Measurements from ENCODE around the gene C2CD2.
"Not testable (repeated sequence)": the region's sequence is repeated elsewhere in the genome, so short reads cannot be mapped to it uniquely, and the experiment has no call there.

The C2CD2 gene

DNA sequence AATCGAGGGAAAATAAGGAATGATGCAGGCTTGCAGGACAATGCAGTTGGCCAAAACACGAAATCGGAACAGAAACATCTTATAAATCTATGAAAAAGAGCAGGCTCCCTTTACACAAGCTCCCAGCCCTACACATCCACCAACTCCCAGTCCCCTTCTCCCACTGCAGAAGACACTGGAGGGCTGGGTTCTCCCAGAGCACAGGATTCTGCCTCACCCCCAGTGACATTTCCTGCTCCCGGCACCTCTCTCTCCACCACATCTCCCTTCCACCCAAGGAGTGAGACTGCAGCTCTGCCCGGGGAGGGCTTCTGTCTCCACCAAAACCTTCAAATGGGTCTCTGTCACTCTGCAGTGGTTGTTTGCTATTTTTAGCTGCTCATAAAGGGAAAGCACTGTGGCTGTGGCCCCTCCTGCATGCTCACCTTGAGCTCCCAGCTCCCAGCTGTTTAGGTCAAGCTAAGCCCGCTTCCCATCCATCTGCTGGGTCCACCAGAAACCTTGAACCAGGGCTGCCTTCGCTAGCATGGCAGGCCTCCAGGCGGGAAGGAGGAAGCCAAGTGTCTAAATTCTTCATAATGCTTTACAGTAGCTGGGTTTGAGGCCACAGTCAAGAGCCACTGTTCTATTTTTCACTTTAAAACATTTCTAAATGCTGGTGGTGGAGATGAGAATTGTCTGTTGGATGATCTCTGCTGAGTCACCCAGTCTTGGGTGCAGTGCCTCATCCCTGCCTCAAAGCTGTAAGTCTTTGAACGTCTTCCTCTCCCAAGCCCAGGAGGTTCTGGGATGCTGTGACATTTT, 3.3 kb upstream of the C2CD2 start:
- no peak for DNase-seq

DNA sequence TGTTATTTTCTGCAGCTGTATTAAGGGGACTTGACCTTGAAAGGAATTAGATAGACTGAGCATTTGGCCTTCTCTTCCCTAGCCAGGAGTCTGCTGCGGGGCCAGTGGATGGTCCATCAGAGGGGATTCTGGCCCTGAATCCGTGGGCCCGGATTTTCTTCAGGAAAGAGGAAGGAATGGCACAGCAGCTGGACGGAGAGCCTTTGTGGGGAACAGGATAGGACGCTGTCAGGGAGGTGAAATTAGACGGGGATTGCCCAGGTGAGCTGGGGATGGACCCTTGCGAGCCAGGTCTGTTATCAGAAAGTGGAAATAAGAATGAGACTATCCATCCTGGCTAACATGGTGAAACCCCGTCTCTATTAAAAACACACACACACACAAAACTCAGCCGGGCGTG, 1.7 kb upstream of the C2CD2 start:
- DNase-seq, result no peak

DNA sequence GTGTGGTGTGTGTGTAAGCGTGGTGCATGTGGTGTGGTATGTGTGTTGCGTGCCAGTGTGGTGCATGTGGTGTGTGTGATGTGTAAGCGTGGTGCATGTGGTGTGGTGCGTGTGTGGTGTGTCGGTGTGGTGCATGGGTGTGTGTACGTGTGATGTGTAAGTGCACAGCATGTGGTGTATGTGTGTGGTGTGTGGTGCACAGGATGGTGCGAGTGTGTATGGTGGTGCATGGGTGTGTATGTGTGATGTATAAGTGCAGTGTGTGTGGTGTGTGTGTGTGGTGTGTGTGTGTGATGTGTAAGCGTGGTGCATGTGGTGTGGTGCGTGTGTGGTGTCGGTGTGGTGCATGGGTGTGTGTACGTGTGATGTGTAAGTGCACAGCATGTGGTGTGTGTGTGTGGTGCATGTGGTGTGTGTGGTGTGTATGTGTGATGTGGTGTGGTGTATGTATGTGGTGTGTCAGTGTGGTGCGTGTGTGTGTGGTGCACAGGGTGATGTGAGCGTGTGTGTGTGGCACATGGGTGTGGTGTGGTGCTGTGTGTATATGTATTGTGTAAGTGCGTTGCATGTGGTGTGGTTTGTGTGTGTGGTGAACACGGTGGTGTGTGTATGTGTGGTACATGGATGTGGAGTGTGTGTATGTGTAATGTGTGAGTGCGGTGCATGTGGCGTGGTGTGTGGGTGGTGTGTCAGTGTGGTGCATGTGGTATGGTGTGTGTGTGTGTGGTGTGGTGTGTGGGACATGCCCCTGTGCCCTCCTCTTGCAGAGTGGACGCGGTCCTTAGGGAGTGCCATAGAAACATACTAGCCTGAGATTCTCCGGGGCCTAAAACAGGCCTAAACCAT, 1.1 kb upstream of the C2CD2 start:
- no peak for DNase-seq

DNA sequence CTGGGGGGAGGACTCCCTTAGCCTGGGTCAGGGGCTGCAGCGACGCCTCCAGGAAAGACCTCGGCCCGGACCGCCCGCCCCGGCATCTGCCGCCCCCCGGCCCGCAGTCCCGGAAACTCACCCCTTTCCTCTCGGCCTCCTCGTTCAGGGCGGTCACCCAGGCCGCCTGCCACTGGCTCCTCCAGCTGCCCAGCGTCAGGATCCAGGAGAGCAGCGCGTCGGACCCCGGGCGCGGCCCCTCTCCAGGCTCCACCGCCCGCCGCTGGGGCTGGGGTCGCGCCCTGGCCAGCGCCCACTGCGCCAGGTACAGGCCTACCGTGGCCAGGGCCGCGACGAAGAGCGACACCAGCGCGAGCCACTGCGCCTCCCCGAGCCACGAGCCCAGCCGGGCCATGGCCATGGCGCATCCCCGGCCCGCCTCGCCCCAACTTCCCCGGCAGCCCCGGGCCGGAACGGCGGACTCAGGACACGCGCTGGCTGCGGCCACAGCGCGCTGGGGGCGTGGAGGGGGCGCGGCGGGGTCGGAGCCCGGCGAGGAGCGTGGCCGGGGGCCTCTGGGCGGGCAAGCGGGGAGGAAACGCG, 478 bp downstream of the C2CD2 start:
- no peak for DNase-seq

DNA sequence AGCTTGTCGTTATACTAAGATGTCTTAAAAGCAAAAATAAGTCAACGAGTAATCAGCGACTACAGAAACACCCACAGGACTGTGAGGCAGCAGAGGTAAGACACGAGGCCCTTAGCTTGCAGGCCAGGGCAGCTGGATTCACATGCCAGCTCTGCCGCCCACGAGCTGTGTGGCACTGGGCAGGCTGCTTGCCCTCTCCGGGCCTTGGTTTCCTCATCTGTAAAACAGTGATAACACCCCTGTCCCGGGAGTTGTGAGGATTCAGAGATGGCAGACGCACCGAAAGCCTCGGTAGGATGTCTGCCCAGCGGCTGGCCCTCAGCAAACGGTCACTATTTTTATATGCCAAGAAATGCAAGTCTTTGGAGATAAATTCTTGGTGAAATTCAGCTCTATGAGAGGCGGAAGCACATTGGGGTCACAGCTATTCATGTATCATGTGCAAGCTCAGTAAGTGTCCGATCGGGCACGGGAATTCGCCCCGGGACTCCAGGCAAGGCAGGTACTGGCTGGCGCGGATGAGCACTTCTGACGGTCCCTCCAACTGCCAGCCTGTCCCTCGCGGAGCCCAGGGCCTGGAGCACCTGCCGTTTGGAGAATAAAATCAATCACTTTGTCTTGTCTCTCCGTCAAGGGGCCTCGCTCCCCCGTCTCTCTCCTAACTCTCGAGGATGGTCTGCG, 1.1 kb downstream of the C2CD2 start:
- no peak for DNase-seq

DNA sequence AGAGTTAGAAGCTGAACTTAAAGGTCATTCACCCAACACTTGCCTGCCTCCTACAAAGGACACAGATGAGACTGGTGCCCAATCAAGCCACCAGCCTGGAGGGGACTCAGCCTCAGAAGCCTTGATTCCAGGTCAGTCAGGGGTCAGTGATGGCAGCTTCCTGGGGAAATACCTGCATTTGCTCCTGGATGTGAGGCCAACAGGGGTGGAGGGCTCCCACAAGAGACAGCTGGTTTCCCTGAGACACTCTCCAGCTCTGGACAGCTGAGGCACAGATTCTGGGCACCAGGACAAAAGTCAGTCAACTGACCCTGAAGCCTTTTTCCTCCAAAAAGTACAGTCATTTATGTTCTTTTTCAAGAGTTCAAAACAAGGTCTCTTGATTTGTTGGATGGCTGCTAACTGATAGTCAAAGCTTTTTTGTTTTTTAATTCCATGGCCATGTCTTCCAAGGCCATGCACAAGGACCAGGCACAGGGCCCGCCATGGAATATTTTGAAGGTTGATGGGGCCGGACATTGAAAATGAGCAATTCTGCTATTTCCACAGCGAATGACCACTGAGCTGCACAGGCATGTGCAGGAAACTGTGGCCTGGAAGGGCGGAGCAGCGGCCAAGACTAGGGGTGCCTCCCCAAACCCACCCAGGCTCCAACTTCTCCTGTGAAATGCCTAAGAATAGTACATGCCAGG, 1.8 kb downstream of the C2CD2 start:
- DNase-seq, result no peak

DNA sequence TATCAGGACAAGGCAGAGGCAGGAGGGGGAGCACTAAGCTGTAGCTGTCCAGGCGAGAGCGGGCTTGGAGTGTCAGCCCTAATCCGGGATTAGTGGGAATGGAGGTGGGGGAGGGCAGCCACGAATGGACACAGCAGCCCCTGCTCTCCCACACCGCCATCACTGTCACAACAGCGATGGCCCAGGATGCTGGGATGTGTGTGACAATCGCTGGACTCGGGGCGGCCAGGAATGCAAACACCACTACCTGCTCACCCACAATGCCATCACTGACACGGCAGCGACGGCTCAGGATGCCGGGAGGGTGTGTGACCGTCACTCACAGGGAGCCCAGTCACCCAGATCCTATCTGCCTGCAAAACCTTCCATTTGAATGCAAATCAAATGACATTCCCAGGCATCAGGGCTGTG, 2.9 kb downstream of the C2CD2 start:
- no peak for DNase-seq

DNA sequence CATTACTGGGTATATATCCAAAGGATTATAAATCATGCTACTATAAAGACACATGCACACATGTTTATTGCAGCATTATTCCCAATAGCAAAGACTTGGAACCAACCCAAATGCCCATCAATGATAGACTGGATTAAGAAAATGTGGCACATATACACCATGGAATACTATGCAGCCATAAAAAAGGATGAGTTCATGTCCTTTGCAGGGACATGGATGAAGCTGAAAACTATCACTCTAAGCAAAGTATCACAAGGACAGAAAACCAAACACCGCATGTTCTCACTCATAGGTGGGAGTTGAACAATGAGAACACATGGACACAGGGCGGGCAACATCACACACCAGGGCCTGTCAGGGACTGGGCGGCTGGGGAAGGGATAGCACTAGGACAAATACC, 4.2 kb downstream of the C2CD2 start:
- DNase-seq, result not testable (repeated sequence)

DNA sequence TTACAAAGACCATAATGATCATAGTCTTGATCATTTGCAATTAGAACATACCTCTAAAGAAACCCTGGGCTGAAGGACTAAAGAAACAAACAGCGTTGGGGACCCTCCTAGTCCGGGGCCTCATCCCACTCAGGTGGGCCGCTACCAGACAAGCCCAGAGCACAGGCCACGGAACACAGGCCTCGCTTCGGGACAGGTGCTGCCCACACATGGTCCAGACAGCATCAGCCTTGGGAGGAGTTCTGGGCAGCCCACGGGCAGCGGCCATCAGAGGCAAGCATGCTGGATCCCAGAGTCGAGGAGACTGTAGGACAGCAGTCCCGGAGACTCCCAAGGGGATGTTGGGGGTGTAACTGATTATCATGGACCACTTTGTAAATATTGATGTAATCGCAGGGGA, 4.9 kb downstream of the C2CD2 start:
- no peak for DNase-seq

DNA sequence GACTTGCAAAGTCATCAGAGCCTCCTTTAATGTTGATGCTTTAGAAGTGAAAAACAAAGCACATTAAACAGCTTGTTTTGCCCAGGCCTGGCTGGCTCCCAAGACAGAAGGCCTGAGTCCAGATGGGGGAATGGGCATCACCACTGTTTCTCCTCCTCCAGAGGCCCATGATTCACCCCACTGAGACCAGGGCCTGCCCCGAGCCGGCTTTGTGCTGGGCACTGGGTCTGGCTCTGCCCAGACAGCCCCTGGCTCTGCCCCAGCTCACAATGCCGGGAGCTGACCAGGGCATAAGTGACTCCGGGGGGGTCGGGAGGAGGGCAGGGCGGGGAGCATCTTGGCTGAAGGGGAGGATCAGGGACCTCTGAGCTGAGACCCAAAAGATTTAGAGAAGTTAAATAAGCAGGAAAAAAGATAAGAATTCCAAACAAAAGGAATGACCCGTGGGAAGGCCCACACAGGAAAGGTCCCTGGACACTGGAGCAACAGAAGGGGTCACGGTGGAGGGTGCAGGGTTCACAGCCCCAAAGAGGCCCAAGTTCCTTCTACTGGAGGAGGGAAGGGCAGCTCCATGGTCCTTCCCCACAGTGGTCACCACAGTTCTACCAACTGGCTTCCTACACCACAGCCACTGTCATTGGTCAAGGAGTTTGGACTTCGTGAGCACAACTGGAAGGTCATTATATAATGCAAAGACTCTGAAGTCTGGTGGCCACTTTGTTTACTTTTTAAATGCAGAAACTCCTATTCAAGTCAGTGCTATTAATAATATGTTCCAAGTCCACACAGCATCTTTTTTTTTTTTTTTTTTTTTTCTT, 5.5 kb downstream of the C2CD2 start:
- no peak for DNase-seq

DNA sequence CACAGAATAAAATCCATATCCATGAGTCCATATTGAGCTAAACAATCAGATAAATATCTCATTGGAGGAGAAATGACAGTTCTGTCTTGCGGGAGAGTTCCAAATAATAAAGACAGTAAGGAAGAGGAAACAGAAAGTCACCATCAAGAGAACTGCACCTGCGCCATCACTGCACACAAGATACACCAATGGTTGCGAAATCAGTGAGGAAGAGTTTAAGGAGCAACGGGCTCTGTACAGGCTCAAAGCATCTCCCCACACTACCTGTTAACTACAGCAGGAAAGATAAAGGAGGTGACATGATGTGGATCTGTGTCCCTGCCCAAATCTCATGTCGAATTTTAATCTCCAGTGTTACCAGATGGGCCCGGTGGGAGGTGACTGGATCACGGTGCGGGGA, 7.8 kb downstream of the C2CD2 start:
- no peak for DNase-seq

DNA sequence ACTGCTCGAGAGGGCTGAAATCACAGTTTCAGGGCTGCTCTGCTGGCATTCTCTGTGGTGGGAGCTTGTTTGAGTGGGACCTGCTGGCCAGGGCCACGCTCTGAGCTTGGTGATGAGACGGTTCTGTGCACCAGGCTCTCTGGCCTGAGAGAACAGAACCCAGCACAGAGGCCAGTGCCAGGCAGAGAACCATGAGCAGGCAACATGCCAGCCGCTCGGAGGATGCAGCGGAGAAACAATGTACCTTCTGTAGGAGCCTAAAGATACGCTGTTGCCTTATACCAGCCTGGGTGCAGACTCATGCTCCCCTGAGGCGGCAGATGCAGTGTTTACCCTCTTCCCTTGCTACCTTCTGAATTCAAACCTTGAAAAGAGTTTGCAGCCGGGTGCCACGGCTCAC, 10.0 kb downstream of the C2CD2 start:
- no peak for DNase-seq

DNA sequence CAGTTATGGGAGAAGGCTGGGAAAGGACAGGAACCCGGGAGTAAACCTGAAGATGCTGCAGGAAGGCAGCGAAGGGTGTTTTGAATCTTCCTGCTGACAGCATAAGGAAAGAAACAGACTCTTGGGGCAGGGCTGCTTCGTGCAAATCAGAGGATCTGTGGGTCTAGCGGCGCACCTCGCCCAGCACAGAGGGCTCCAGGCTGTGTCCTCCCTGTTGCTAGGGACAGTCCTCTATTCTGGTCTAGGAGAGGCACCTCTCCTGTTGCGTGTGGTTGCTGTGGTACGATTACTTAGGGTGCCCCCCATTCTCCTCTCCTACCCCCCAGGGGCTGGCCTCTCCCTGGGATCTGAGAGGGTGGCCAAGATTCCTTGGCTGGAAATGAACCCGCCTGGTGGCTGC, 11.4 kb downstream of the C2CD2 start:
- no peak for DNase-seq

DNA sequence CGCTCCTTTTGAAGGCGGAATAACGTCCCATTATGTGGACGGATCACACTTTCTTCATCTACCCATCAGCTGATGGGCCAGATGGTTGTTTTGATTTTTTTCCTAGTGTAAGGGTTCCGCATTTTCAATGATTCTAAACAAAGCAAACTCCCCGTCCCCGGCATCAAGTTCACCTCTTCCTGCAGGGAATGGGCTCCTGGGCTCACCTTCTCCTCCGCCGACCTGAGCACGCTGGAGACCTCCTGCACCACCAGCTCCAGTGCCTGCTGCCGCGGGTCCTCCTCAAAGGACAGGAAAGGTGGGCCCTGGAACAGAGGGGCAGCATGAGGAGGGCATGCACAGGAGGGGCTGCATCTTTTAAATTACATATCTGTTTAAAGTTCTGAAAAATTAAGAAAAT, 11.9 kb downstream of the C2CD2 start:
- no peak for DNase-seq

DNA sequence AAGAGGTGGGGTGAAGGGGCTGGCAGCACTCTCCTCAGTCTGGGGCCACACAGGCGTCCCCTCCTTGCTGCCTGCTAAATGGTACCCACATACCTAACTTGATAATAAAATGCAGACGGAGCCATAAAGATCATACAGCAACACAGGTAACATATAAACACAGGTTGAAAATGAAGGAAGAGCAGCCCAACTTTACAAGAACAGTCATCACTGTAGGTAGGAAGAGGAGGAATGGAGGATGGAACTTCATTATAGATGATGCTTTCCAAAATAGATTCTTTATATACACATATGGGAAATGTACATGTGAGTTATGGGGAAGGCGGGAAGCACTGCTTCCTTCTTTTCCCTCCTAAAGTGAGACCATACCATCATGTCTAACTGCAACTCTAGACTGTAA, 13.4 kb downstream of the C2CD2 start:
- DNase-seq, result no peak

DNA sequence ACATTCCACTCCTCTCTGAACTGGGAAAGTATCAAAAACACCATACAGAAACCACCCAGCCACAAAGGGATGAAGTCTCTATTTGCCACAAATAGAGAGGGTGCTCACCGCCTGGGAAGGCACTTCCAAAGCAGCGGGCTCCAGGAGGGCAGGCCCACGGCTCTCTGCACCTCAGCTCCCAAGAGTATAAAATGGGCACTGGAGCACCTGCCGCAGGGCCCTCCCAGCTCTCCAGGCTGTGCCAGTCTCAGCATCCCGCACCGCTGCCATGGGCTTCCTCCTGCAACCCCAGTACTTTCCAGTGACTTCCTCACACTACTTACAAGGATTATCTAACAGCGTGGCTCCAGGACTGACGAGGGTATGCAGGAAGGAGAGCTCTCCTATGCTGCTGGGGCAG, 14.4 kb downstream of the C2CD2 start:
- no peak for DNase-seq

DNA sequence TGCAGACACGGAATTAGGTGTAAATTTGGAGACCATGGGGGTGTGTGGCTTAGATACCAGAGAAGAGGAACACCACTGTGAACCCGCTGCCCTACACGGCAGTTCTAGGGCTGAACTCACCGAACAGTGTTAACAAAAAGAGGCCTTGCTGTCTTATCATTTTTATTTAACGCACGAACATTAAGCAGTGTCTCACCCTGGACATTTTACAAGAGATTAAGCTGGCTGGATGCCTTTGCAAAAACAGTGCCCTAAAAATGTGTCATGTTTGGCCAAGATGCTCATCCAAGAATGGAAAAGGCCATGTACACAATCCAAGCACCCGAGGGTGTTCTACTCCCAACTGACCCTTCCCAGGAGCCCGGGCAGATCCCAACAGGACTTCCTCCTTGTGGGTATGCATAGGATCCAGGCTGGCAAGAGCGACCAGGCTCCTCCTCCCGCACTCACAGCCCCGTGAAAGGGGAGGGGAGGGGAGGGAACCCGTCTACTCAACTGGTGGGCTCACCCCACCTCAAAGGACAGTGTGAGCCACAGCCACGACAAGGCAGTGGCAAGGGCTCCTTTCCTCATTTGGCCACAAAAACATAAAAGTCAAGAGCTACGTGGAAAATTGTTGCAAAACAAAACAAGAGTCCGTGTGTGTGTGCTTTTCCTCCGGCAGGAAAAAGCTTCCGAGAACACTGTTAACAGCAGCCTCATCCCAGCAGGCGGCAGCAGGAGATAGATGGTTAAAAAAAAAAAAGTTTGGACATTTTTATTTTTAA, 20.3 kb downstream of the C2CD2 start:
- DNase-seq, result no peak

DNA sequence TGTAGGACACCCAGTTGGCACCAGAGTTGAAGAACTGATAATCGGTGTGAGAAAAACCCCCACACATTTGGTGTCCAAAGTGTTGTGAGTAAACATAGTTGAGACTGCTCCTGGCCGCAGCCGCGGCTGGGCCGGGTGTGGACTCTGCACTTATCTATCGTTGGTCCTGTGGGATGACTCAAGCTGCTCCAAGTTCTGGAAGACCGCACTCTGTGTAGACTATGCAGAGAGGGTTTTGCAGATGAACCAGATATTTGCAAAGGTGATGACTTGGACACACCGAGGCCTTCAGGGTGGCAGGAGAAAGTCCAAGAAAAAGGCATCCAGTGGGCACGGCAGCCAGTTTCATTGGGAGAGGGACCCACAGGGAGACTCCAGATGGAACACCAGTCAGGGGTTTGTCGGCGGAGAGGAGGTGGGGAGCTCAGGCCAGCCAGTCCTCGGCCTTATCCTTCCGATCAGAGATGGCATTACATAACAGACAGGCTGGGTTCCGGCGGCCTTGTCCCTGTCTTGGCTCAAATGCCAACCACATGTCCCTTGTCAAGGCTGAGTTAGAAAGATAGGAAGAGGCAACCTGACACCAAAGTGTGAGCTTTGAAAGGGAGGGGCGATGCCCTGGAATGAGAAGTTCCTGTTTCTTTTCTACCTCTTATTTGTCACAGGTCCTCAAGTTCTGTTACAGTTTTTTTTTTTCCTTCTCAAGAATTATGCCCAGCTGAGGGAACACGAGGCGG, 21.1 kb downstream of the C2CD2 start:
- peak; percentile 55 for DNase-seq

DNA sequence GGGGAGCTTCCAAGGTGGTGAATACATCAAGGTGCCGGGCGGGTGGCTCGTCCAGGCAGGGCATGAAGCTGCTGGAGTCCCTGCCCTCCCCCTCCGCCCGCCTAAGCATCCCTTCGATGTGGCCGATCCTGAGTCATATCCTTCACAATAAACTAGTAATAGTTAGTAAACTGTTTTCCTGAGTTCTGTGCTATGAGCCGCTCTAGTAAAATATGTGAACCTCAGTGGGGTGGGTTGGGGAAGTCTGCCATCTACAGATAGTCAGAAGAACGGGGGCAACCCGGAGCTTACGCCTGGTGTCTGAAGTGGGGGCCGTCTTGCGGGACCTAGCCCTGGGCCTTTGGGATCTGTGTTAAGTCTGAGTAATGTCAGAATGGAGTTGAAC, 21.6 kb downstream of the C2CD2 start:
- DNase-seq, result peak; percentile 75

DNA sequence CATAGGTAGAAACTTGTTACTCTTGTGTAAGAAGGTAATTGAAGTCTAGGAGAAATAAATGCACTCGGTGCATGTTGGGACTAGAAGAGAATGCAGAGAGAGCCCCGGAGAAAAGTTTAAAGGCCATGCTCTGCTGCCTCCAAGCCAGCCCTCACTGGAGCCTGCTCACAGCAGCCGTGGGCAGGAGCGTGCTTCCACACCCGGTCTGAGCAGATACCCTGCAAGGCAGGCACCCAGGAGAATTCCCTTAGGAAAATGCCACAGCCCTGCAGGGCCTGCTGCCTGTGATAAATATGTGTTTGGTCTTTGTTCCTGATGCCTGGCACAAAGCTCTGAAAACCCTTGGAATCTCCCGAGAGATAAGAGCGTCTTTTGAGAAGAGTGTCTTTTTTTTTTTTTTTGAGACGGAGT, 22.8 kb downstream of the C2CD2 start:
- no peak for DNase-seq

All from T1000 (cell line).